Kidney tubule cell (primary cell): ENCODE data around the gene CPLX3.

Experiments used
- DNase-seq: peaks from one replicate; pipeline ENCODE4 v3.0.0-alpha.2; 2018; ENCODE audit warnings: low spot score

CPLX3 gene

DNA sequence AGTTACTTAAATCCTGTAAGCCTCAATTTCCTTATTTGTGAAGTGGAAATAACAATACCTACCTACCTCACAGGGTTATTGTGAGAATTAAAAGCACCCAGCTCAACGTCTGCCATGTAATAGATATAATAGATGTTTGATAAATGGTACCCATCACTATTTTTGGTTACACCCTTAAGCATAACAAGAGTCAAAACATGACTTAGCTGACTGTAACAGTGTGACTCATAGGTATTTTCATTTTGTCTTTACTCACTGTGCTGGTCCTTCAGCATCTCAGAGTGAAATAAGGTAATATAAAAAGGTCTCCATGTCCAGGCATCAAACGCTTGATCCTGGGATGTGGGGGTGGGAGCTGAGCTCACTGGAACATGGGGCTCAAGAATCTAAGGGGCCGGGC, 3.1 kb downstream of the CPLX3 start:
- no peak for DNase-seq

DNA sequence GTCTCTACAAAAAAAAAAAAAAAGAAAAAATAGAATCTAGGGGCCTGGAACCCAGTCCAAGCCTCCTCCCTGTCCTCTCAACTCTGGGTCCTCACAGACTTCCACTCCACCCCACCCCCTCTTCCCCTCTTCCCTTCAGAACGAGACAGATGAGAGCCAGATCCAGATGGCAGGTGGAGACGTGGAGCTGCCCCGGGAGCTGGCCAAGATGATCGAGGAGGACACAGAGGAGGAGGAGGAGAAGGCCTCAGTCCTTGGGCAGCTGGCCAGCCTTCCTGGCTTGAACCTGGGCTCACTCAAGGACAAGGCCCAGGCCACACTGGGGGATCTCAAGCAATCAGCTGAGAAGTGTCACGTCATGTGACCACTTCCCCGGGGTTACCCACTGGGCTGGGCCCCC, 3.6 kb downstream of the CPLX3 start:
- DNase-seq = no peak

GRCh38 chr15:74830868-74831267, 4.4 kb downstream of the CPLX3 start:
- DNase-seq = no peak

DNA sequence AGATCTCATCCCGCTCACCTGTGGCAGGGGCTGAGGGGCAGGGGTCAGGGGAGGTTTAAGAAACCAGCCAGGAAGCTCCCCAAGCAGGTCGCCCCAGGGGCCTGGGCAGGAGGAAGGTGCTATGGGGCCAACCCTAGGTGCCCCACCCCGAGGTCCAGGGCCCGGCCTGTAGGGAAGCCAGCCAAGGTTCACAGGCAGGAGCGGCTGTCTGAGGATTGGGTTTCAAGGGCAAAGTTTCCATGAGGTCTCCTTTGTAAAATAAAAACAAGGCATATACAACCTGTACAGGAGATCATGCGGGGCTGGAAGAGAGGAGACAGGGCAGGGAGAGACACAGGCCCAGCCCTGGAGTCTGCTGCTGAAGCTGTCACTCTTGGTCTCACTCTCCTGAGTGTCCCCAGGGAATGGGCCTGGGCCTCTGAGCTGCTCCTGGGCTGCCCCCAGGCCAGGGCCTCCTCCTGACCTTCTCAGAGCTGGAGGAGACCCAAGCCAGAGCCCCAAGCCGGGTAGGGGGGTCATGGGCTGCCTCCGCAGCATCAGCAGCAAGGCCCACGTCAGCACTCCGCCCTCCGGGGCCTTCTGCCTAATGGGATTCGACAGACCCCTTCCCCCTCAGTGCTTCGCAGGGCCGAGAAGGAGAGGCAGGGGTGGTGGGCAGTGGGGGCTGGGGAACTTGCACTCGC, 5.5 kb downstream of the CPLX3 start:
- no peak for DNase-seq

- no peak for DNase-seq
These were observed 6.4 kb downstream of the CPLX3 start for GRCh38 chr15:74832826-74833225.

GRCh38 chr15:74833376-74834107, 7.1 kb downstream of the CPLX3 start:
- DNase-seq = no peak

GRCh38 chr15:74835312-74835823, 8.9 kb downstream of the CPLX3 start:
- peak; percentile 80 for DNase-seq

GRCh38 chr15:74836846-74837245, 10.4 kb downstream of the CPLX3 start:
- no peak for DNase-seq

- no peak for DNase-seq
These were observed 11.2 kb downstream of the CPLX3 start for GRCh38 chr15:74837482-74838136.

DNA sequence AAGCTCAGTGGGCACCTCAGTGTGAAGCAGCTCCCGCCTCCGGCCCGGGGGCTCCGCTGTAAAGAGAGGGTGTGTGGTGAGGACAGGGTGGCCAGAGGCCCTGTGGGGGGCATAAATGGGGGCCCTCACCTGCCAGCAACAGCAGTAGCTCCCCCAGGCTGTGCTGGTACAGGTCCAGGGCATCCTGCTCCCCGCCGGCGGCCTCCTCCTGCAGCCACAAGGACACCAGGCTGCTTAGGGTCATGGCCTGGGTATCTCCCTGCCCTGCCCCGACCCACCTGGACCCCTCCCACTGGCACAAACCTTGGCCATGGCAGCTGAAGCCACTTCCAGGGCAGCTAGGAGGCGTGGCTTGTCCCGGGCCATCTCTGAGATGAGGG, 11.7 kb downstream of the CPLX3 start:
- DNase-seq = no peak

DNA sequence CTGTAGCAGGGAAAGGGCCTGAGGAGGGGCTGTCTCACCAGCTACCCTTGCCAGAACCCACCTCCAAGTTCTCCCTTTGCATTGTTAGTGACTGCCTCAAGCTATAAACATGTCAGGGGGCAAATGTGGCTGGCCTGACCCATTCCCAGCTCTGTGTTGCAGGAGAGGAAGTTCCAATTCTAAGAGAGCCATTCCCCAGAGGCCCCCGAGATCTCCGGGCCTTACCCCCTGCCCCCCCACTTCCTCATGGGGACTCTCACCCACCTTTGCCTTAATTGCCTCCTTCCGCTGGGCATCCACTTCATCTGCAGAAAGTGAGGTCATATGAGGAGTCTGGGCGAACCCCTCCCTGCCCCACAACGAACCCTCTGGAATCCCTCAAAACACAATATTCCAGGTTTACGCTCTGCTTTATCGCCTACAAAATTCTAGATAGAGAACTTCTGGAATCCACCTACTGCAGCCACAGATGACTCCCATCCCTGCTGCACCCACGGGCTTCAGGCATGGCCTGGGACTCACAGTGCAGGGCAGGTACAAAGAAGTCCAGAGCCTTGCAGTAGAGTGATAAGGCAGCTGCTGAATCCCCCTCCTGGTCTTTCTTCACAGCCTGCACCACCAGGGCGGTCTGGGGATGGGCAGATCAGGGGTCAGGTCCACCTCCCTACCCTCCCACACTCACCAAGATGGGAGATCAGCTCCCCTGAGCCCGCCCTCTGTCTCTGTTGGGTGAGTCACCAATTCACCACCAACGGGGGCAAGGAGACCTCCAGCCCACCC, 12.5 kb downstream of the CPLX3 start:
- DNase-seq = no peak

DNA sequence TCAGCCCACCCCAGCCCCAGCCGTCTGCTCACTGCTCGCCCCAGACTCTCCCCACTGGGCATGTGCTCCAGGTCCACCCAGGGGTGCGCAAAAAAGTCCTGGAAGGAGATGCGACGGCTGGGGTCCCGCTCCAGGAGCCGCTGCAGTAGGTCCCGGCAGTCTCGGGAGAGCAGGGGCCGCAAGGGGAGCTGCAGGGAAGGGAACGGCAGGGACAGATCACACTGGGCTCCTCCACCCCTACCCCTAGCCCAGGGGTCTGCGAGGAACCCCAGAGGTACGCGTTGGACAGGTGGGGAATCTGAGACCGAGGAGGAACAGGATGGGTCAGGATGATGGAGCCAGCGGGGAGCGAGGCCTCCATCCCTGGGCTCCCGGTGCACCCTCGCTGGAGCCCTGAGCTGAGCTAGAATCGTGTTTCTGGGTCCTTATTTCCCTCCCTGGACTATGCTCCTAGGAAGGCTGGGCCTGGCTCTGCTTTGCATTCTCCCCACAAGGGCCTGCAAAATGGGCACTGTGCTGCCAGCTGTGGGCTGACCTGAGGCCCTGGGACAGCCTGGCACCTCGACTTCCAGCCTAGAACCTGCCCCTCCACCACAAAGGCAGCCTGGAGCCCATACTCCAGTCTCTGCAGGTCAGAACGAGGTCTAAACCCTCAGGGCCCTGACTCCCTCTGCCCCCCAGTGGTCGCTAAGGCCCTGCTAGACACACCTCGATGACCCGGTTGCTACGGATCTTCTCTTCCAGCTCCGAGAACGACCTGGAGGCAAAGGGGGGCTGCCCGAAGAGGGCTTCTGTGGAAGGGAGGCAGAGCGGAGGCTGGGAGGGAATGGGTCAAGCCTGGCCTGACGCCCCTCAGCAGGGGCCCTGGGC, 13.3 kb downstream of the CPLX3 start:
- no peak for DNase-seq

- DNase-seq = no peak
These were observed 14.7 kb downstream of the CPLX3 start for GRCh38 chr15:74840851-74841775.

GRCh38 chr15:74841891-74842373, 15.5 kb downstream of the CPLX3 start:
- no peak for DNase-seq

- DNase-seq = peak; percentile 87
These were observed 16.4 kb downstream of the CPLX3 start, which contains the start of gene ULK3 for GRCh38 chr15:74842581-74843444. Gene ULK3, minus strand, starts transcription at chr15:74843156. Its CDS starts 51 bp downstream, at chr15:74843105.

- DNase-seq = no peak
These were observed 17.0 kb downstream of the CPLX3 start for GRCh38 chr15:74843445-74843828.

DNA sequence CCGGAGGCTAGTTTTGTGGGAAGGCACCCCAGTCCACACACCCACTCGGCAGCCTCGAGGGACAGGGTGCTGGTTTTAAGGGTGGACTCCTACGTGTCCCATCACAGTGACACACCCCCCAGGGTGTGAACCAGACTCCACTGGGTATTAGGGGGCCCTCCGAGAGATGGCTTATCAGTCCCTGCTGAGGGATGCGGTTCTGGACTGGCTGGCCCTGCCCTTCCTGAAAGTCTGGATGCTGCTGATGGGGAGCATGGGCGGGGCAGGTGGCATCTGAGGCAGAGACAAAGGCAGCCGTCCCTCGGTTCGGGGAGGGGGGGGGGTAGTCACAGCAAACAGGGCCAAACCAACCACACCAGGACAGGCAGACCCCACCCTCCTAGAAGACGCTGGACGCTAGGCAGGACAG, 17.5 kb downstream of the CPLX3 start:
- no peak for DNase-seq

DNA sequence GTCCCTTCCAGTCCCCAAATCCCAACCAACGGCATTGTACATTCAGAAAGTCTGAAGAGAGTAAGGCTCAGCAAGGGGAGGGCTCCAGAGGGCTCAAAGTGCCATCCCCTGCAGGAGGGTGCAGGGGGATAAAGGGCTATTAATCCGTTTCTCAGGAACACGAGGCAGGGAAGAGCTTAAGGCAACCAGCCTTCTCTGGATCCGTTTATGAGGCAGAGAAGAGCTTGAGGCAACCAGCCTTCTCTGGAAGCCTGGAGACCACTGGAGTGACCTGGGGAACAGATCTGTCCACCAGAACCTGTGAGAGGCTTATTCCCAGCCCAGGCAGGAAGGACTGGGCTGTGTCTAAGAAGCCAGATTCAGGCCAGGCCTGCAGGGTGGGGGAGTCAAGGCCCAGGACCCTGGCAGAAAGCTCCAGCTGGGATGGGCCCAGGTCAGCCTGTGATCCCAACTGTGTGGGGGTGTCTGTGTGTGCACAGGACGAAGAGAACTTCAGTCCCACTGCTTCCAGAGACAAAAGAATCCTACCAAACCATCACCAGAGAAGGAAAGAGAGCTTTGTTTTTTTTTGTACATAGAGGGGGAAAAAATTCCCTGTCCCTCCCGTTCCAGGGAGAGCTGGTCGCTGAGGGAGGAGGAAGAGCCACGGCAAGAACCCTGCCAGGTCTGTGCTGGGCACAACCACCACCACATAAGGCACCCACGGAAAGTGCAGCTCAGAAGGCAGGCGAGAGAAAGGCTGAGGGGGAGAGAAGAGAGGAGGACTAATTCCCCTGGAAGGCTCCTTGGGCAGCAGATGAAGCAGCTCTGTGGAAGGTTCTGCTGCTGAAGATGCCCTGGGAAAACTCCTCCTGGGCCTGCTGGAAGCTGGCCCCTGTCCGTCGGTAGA, 18.1 kb downstream of the CPLX3 start:
- DNase-seq = no peak
